ENCODE data around the gene CCN5.

Gene CCN5

GRCh38 chr20:44752099-44752931, 37.1 kb downstream of the CCN5 start:
- DNase-seq (ENCODE audit: low read depth) = no peak
- no peak for TF ChIP-seq CTCF (conservative IDR thresholded peaks at IDR 0.05; ENCODE audit: low read length)
- no peak overlapping the region for H3K4me3 ChIP-seq (ENCODE audit: low read length)

- no peak for TF ChIP-seq CTCF (conservative IDR thresholded peaks at IDR 0.05; ENCODE audit: low read length)
- no peak for DNase-seq (ENCODE audit: low read depth)
- no peak overlapping the region for H3K4me3 ChIP-seq (ENCODE audit: low read length)
These were observed 39.4 kb downstream of the CCN5 start for GRCh38 chr20:44754554-44754953.

GRCh38 chr20:44756011-44756688, 41.0 kb downstream of the CCN5 start:
- no peak for TF ChIP-seq CTCF (conservative IDR thresholded peaks at IDR 0.05; ENCODE audit: low read length)
- DNase-seq (ENCODE audit: low read depth) = no peak
- H3K4me3 ChIP-seq (ENCODE audit: low read length) = no peak overlapping the region

DNA sequence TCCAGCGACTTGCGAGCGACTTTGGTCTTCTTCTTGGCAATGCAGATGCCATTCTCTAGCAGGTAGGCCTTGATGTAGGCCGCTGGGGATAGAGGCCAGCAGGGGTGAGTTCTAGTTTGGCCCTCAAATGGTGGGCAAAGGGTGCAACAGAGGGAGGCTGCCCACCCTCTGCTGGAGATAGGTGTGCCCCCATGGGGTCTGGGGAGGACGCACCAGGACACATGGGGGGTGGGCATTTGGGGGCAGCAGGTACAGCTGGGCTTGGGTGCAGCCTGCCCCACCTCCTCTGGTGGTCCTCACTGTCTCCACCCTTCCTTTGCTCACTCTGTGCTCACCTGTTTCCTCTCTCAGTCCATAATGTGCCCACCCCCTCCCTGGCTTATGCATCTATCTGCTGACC, 41.8 kb downstream of the CCN5 start:
- TF ChIP-seq CTCF (conservative IDR thresholded peaks at IDR 0.05; ENCODE audit: low read length) = no peak
- no peak overlapping the region for H3K4me3 ChIP-seq (ENCODE audit: low read length)
- no peak for DNase-seq (ENCODE audit: low read depth)

DNA sequence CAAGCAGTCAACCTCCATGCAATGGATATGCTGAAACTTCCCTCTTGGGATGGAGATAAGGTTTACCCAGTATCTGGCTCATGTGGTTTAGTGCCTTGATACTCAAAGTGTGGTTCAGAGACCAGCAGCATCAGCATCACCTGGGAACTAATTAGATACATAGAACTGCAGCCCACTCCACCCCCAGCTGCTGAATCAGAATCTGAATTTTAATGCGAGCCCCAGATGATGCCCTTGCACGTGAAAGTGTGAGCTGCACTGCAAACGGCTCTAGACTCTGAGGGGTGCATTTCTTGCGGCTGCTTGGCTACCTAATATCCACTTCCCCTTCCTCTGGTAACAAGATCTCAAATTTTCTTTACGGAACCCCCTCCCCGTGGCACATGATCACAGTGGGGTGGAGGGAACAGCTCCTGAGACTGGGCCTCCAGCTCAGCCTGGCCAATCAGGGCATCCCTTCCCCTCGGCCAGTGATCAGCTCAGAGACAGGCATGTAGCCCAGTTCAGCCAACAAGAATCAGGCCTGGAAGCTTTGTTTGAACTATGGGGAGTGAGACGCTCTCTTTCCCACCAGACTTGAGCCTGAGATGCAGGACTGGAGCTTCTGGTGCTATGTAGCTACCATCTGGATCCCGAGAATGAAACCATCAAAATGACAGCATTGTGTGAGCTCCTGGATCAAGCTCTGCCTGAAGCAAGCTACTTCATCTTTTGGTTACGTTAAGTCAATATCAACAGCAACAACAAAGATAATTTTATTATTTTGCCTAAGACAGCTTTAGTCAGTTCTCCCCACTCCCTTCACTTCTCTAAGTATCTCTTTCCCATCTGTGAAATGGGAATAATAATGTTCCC, 43.3 kb downstream of the CCN5 start:
- no peak overlapping the region for H3K4me3 ChIP-seq (ENCODE audit: low read length)
- DNase-seq (ENCODE audit: low read depth) = no peak
- TF ChIP-seq CTCF (conservative IDR thresholded peaks at IDR 0.05; ENCODE audit: low read length) = no peak

DNA sequence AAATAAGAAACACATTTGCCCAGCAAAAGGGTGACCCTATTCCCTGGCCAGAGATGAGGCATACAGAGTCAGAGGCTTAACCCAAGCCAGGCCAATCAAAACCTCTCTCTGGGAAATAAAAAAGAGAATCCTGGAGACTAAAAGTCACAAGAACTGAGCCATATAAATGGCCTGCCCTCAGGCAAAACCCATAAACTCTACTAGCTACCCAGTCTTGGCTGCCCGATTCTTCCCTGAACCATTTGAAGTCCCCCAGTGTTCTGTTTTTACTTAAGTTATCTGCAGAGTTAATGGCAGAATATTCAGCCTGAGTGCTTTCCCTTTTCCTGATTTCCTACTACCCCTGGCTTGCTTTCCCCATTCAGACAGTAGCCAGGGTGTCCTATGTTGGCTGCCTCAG, 44.4 kb downstream of the CCN5 start:
- no peak for TF ChIP-seq CTCF (conservative IDR thresholded peaks at IDR 0.05; ENCODE audit: low read length)
- H3K4me3 ChIP-seq (ENCODE audit: low read length) = no peak overlapping the region
- DNase-seq (ENCODE audit: low read depth) = no peak
